GM06990 (cell line): ENCODE results near the gene CBX6.

ENCODE experiments used
- DNase-seq: peaks from one replicate; pipeline ENCODE4 v3.0.0-alpha.2; 2011; ENCODE audit not compliant: insufficient read length; ENCODE audit errors: extremely low read depth
- H3K27me3 ChIP-seq: replicated peaks from 2 replicates; pipeline ENCODE4 v1.6.0; 2011; ENCODE audit warnings: low read length; ENCODE audit not compliant: control insufficient read depth, insufficient read depth
- H3K36me3 ChIP-seq: 2 replicates; pipeline ENCODE4 v1.5.1; 2011; ENCODE audit warnings: low read length; ENCODE audit not compliant: control insufficient read depth, insufficient read depth
- H3K4me3 ChIP-seq: replicated peaks from 2 replicates; pipeline ENCODE4 v1.5.1; 2011; ENCODE audit warnings: low read depth, mild to moderate bottlenecking, control low read depth, low read length
- CTCF ChIP-seq: IDR thresholded peaks from 2 replicates; pipeline ENCODE4 v1.5.1; 2011; ENCODE audit warnings: low read length, control low read depth, mild to moderate bottlenecking, inconsistent platforms; ENCODE audit not compliant: insufficient read depth, poor library complexity, severe bottlenecking

Gene CBX6

GRCh38 chr22:38832005-38832978, 39.7 kb downstream of the CBX6 start:
- Histone ChIP-seq H3K4me3 (no peak overlapping the region), H3K36me3 (no peaks in the 10 kb centered on the region), H3K27me3 (no peaks in the 10 kb centered on the region; the same call in 1 of the 2 replicates)
- no peak for DNase-seq
- TF ChIP-seq CTCF = no peak

- no peaks in the 10 kb centered on the region for H3K36me3 ChIP-seq
- no peaks in the 10 kb centered on the region; the same call in 1 of the 2 replicates for H3K27me3 ChIP-seq
- no peak for DNase-seq
- H3K4me3 ChIP-seq = no peak overlapping the region
- TF ChIP-seq CTCF = no peak
Measured at GRCh38 chr22:38831166-38831945, 40.7 kb downstream of the CBX6 start.

GRCh38 chr22:38830845-38831108, 41.2 kb downstream of the CBX6 start:
- TF ChIP-seq CTCF = no peak
- no peak overlapping the region for H3K4me3 ChIP-seq
- no peaks in the 10 kb centered on the region for H3K36me3 ChIP-seq
- no peaks in the 10 kb centered on the region; the same call in 1 of the 2 replicates for H3K27me3 ChIP-seq
- no peak for DNase-seq

GRCh38 chr22:38830026-38830844, 41.8 kb downstream of the CBX6 start:
- Histone ChIP-seq H3K36me3 (no peaks in the 10 kb centered on the region), H3K4me3 (no peak overlapping the region), H3K27me3 (no peaks in the 10 kb centered on the region; the same call in 1 of the 2 replicates)
- TF ChIP-seq CTCF = no peak
- DNase-seq = no peak

GRCh38 chr22:38829485-38829884, 42.5 kb downstream of the CBX6 start:
- H3K36me3 ChIP-seq = no peaks in the 10 kb centered on the region
- no peak for TF ChIP-seq CTCF
- no peak for DNase-seq
- no peak overlapping the region for H3K4me3 ChIP-seq
- H3K27me3 ChIP-seq = no peaks in the 10 kb centered on the region; the same call in 1 of the 2 replicates
